ENCODE data around the gene MPPED1. TPM values are rescaled to one million over a fixed set of nuclear protein-coding genes. Genes with fewer than 3 reads are reported as not detected.
A peak's percentile ranks its signal among the peaks of the same experiment; 100 is the strongest.

Gene MPPED1
- total and polyA plus RNA-seq, 8 donors = 0.19 to 1.5 (median 0.47) TPM; not detected in 4

GRCh38 chr22:43546186-43546585, 134.4 kb downstream of the MPPED1 start:
- intact Hi-C loops (cut with DNase I; ENCODE audit: low total_unique reads) = no loop called here
- H3K4me3 ChIP-seq = no peak overlapping the region
- no peak for DNase-seq
- no peaks in the 10 kb centered on the region for H3K36me3 ChIP-seq
- no peaks in the 10 kb centered on the region for H3K4me1 ChIP-seq
- H3K27ac ChIP-seq = no peak overlapping the region
- 76 to 88% (median 83%) methylated on average over 5 of the region's 5 CpGs for WGBS, 5 donors
- no peaks in the 10 kb centered on the region for H3K27me3 ChIP-seq
- TF ChIP-seq CTCF (IDR thresholded peaks at IDR 0.05) = no peak
- TF ChIP-seq EP300 (IDR thresholded peaks at IDR 0.05) = no peak
- no peak for TF ChIP-seq POLR2A (IDR thresholded peaks at IDR 0.05)
- no peak for TF ChIP-seq POLR2AphosphoS5 (IDR thresholded peaks at IDR 0.05)
- H3K9me3 ChIP-seq = no peaks in the 10 kb centered on the region

- no peaks in the 10 kb centered on the region for H3K9me3 ChIP-seq
- WGBS, 5 donors = 70 to 80% (median 79%) methylated on average over 13 to 14 of the region's 14 CpGs
- H3K4me3 ChIP-seq = no peak overlapping the region
- H3K27me3 ChIP-seq = no peaks in the 10 kb centered on the region
- no peaks in the 10 kb centered on the region for H3K36me3 ChIP-seq
- no peak for TF ChIP-seq POLR2AphosphoS5 (IDR thresholded peaks at IDR 0.05)
- TF ChIP-seq EP300 (IDR thresholded peaks at IDR 0.05) = no peak
- peak in 1 of 2 donors; percentile 4 for DNase-seq
- no peak overlapping the region for H3K27ac ChIP-seq
- H3K4me1 ChIP-seq = no peaks in the 10 kb centered on the region
- intact Hi-C loops (cut with DNase I; ENCODE audit: low total_unique reads) = no loop called here
Observed at GRCh38 chr22:43550024-43550620, 138.3 kb downstream of the MPPED1 start.

GRCh38 chr22:43550672-43551071, 138.9 kb downstream of the MPPED1 start:
- no peak for DNase-seq
- Histone ChIP-seq H3K36me3 (no peaks in the 10 kb centered on the region), H3K9me3 (no peaks in the 10 kb centered on the region), H3K4me1 (no peaks in the 10 kb centered on the region), H3K4me3 (no peak overlapping the region), H3K27me3 (no peaks in the 10 kb centered on the region), H3K27ac (no peak overlapping the region)
- WGBS, 5 donors = 70 to 86% (median 82%) methylated on average over 6 of the region's 6 CpGs
- TF ChIP-seq CTCF (IDR thresholded peaks at IDR 0.05) (no peak), POLR2A (IDR thresholded peaks at IDR 0.05) (no peak), EP300 (IDR thresholded peaks at IDR 0.05) (no peak), POLR2AphosphoS5 (IDR thresholded peaks at IDR 0.05) (no peak)
- intact Hi-C loops (cut with DNase I; ENCODE audit: low total_unique reads) = no loop called here

GRCh38 chr22:43553451-43554258, 141.8 kb downstream of the MPPED1 start:
- Histone ChIP-seq H3K27ac (no peak overlapping the region), H3K27me3 (no peaks in the 10 kb centered on the region), H3K4me1 (no peaks in the 10 kb centered on the region), H3K36me3 (no peaks in the 10 kb centered on the region), H3K9me3 (peaks cover 0 to 11% (median 5%) of the 10 kb centered on the region in 4 donors), H3K4me3 (no peak overlapping the region)
- TF ChIP-seq EP300 (IDR thresholded peaks at IDR 0.05) = no peak
- no peak for TF ChIP-seq POLR2A (IDR thresholded peaks at IDR 0.05)
- no peak for TF ChIP-seq CTCF (IDR thresholded peaks at IDR 0.05)
- no peak for TF ChIP-seq POLR2AphosphoS5 (IDR thresholded peaks at IDR 0.05)
- intact Hi-C loops (cut with DNase I; ENCODE audit: low total_unique reads) = no loop called here
- WGBS, 5 donors = 92 to 95% (median 93%) methylated on average over 13 to 16 of the region's 16 CpGs
- DNase-seq = no peak

GRCh38 chr22:43554259-43554636, 142.4 kb downstream of the MPPED1 start:
- Histone ChIP-seq H3K36me3 (no peaks in the 10 kb centered on the region), H3K27me3 (no peaks in the 10 kb centered on the region), H3K4me3 (no peak overlapping the region), H3K4me1 (no peaks in the 10 kb centered on the region), H3K27ac (no peak overlapping the region), H3K9me3 (peaks cover 0 to 12% (median 6%) of the 10 kb centered on the region in 4 donors)
- intact Hi-C loops (cut with DNase I; ENCODE audit: low total_unique reads) = no loop called here
- DNase-seq = no peak
- 76 to 97% (median 89%) methylated on average over 6 of the region's 6 CpGs for WGBS, 5 donors
- TF ChIP-seq POLR2AphosphoS5 (IDR thresholded peaks at IDR 0.05) = no peak
- TF ChIP-seq EP300 (IDR thresholded peaks at IDR 0.05) = no peak
- TF ChIP-seq CTCF (IDR thresholded peaks at IDR 0.05) = no peak
- no peak for TF ChIP-seq POLR2A (IDR thresholded peaks at IDR 0.05)
